Smooth muscle cell (in vitro differentiated cells): ENCODE data around the gene TSPAN2. TPM values are rescaled to one million over a fixed set of nuclear protein-coding genes. Genes with fewer than 3 reads are reported as not detected.
A peak's percentile ranks its signal among the peaks of the same experiment; 100 is the strongest.

Experiments used
- DNase-seq: peaks from one replicate; lab custom pipeline; 2025; ENCODE audit not compliant: unreplicated experiment; lab: John Stamatoyannopoulos, UW
- H2AFZ ChIP-seq: fragments of 200-600 bp; sonication (generic); 2 replicates; pipeline ENCODE4 v1.6.0; 2016; ENCODE audit warnings: antibody characterized with exemption, low read depth, mild to moderate bottlenecking
- H3F3A ChIP-seq: fragments of 200-600 bp; sonication (generic); 2 replicates; pipeline ENCODE4 v1.6.0; 2017; ENCODE audit warnings: antibody characterized with exemption, low read depth
- H3K27ac ChIP-seq: fragments of 200-600 bp; sonication (generic); 2 replicates; pipeline ENCODE4 v1.5.1; 2016; ENCODE audit warnings: low read depth, mild to moderate bottlenecking
- H3K27me3 ChIP-seq: fragments of 200-600 bp; sonication (generic); 2 replicates; pipeline ENCODE4 v1.6.1; 2016; ENCODE audit warnings: low read depth, mild to moderate bottlenecking
- H3K36me3 ChIP-seq: fragments of 200-600 bp; sonication (generic); 2 replicates; pipeline ENCODE4 v1.5.1; 2016; ENCODE audit warnings: low read depth
- H3K4me1 ChIP-seq: fragments of 200-600 bp; sonication (generic); 2 replicates; pipeline ENCODE4 v1.5.1; 2016; ENCODE audit warnings: low read depth
- H3K4me2 ChIP-seq: fragments of 200-600 bp; sonication (generic); 2 replicates; pipeline ENCODE4 v1.6.0; 2016; ENCODE audit warnings: mild to moderate bottlenecking
- H3K4me3 ChIP-seq: fragments of 200-600 bp; sonication (generic); 2 replicates; pipeline ENCODE4 v1.5.1; 2016; ENCODE audit warnings: mild to moderate bottlenecking
- H3K79me2 ChIP-seq: fragments of 200-600 bp; sonication (generic); 2 replicates; pipeline ENCODE4 v1.6.0; 2016; ENCODE audit warnings: low read depth, mild to moderate bottlenecking
- H3K9ac ChIP-seq: fragments of 200-600 bp; sonication (generic); 2 replicates; pipeline ENCODE4 v1.6.0; 2016; ENCODE audit warnings: low read depth
- H3K9me3 ChIP-seq: fragments of 200-600 bp; sonication (generic); replicated peaks from 2 replicates; pipeline ENCODE4 v1.5.1; 2016; ENCODE audit warnings: low read depth
- H4K20me1 ChIP-seq: fragments of 200-600 bp; sonication (generic); 2 replicates; pipeline ENCODE4 v1.6.0; 2016; ENCODE audit warnings: low read depth
- CTCF ChIP-seq: fragments of 200-600 bp; sonication (generic); IDR thresholded peaks from 2 replicates; pipeline ENCODE4 v1.5.1; 2017; ENCODE audit warnings: borderline replicate concordance, mild to moderate bottlenecking, antibody characterized with exemption; ENCODE audit not compliant: insufficient read depth, poor library complexity, severe bottlenecking
- WGBS: methylation state at CpG from one replicate; pipeline ENCODE4 v1.1.7; 2016; ENCODE audit warnings: low lambda C conversion rate; 5-methylcytosine and 5-hydroxymethylcytosine counted together
- polyA plus RNA-seq: library from polyadenylated mRNA; unstranded; fragments of >200 nt; fragmentation: Nextera tagmentation; extraction: Ambion mirVana; gene quantifications from 2 replicates; pipeline ENCODE4 v1.2.1, GENCODE V29; 2016
- total RNA-seq: library from RNA; depleted of rRNA; stranded (reverse); fragments of >200 nt; gene quantifications from 2 replicates; pipeline ENCODE4 v1.2.3, GENCODE V29; 2014

TSPAN2 gene
- total and polyA plus RNA-seq, 2 experiments from 2014 or later, result 13.8 to 17.4 TPM

GRCh38 chr1:115116512-115116911, 27.2 kb upstream of the TSPAN2 start:
- H4K20me1 ChIP-seq, result no peaks in the 10 kb centered on the region
- DNase-seq, result no peak
- no peak overlapping the region for H3K4me2 ChIP-seq
- H3K4me1 ChIP-seq, result no peaks in the 10 kb centered on the region
- H3K4me3 ChIP-seq, result no peak overlapping the region
- no peak overlapping the region for H3K9ac ChIP-seq
- 78% methylated on average over 5 of the region's 5 CpGs for WGBS
- H3F3A ChIP-seq, result no peaks in the 10 kb centered on the region
- no peak for TF ChIP-seq CTCF
- no peak overlapping the region for H2AFZ ChIP-seq
- peaks cover under 1% of the 10 kb centered on the region for H3K9me3 ChIP-seq
- no peaks in the 10 kb centered on the region for H3K36me3 ChIP-seq
- no peaks in the 10 kb centered on the region for H3K79me2 ChIP-seq
- no peak overlapping the region for H3K27ac ChIP-seq
- no peaks in the 10 kb centered on the region for H3K27me3 ChIP-seq

GRCh38 chr1:115115521-115116161, 26.3 kb upstream of the TSPAN2 start:
- Histone ChIP-seq H3K36me3 (no peaks in the 10 kb centered on the region), H3K4me3 (no peak overlapping the region), H3K4me1 (no peaks in the 10 kb centered on the region), H3K9ac (no peak overlapping the region), H3K79me2 (no peaks in the 10 kb centered on the region), H3F3A (no peaks in the 10 kb centered on the region), H3K9me3 (no peaks in the 10 kb centered on the region), H3K4me2 (peak overlapping the region; percentile 21), H3K27ac (peak overlapping the region; percentile 29), H4K20me1 (no peaks in the 10 kb centered on the region), H3K27me3 (no peaks in the 10 kb centered on the region), H2AFZ (no peak overlapping the region)
- no peak for TF ChIP-seq CTCF
- 41% methylated on average over 6 of the region's 6 CpGs for WGBS
- no peak for DNase-seq

- no peak for TF ChIP-seq CTCF
- Histone ChIP-seq H3K4me2 (peak overlapping the region; percentile 31), H4K20me1 (no peaks in the 10 kb centered on the region), H3K27me3 (no peaks in the 10 kb centered on the region), H3K79me2 (no peaks in the 10 kb centered on the region), H2AFZ (no peak overlapping the region), H3F3A (no peaks in the 10 kb centered on the region), H3K4me3 (no peak overlapping the region), H3K27ac (peak overlapping the region; percentile 49), H3K9ac (no peak overlapping the region), H3K36me3 (no peaks in the 10 kb centered on the region), H3K9me3 (no peaks in the 10 kb centered on the region), H3K4me1 (no peaks in the 10 kb centered on the region)
- WGBS, result 36% methylated on average over 3 of the region's 3 CpGs
- DNase-seq, result no peak
These were observed 25.0 kb upstream of the TSPAN2 start for GRCh38 chr1:115114308-115114707.

- Histone ChIP-seq H3K4me3 (no peak overlapping the region), H3K4me2 (peak overlapping the region; percentile 31), H2AFZ (peak overlapping the region; percentile 78), H3K9ac (no peak overlapping the region), H3K9me3 (no peaks in the 10 kb centered on the region), H3K79me2 (no peaks in the 10 kb centered on the region), H3F3A (no peaks in the 10 kb centered on the region), H4K20me1 (no peaks in the 10 kb centered on the region), H3K4me1 (no peaks in the 10 kb centered on the region), H3K27me3 (no peaks in the 10 kb centered on the region), H3K27ac (peak overlapping the region; percentile 49), H3K36me3 (no peaks in the 10 kb centered on the region)
- no peak for TF ChIP-seq CTCF
- no peak for DNase-seq
- WGBS, result 42% methylated on average over 4 of the region's 4 CpGs
These were observed 24.5 kb upstream of the TSPAN2 start for GRCh38 chr1:115113766-115114165.
